IMR-90 (cell line): Measurements from ENCODE around the gene PPM1M. TPM values are rescaled to one million over a fixed set of nuclear protein-coding genes. Genes with fewer than 3 reads are reported as not detected.

Source experiments
- ATAC-seq: fragments of 200-7000 bp; cut with Tn5 transposase; 2 replicates; pipeline ENCODE4 v1.9.1; 2020; ENCODE audit warnings: low read depth, mild to moderate bottlenecking, moderate library complexity
- BruUV-seq: library from RNA; stranded (reverse); fragments of 400-500 nt; replicated peaks from 2 replicates; lab custom pipeline; 2021; lab: Mats Ljungman, UMichigan
- CTCF ChIA-PET: fragments of 300-600 bp; formaldehyde crosslinking; extraction: SDS; loops from one replicate; lab custom pipeline; 2021; ENCODE audit warnings: antibody characterized with exemption; lab: Yijun Ruan, JAX
- POLR2A ChIA-PET: fragments of 300-600 bp; sonication (Branson Sonifier 250); formaldehyde crosslinking; loops from one replicate; lab custom pipeline; 2022; ENCODE audit warnings: antibody characterized with exemption; ENCODE audit not compliant: unreplicated experiment; lab: Charles Lee
- DNase-seq: peaks from one replicate; pipeline ENCODE4 v3.0.0; 2013
- H2AFZ ChIP-seq: replicated peaks from 2 replicates; pipeline ENCODE3; 2013; ENCODE audit warnings: low read length, mild to moderate bottlenecking; ENCODE audit not compliant: poor library complexity
- H2AK5ac ChIP-seq: 2 replicates; pipeline ENCODE4 v1.6.1; 2013; ENCODE audit warnings: low read depth, low read length, inconsistent platforms
- H2AK9ac ChIP-seq: replicated peaks from 2 replicates; pipeline ENCODE3; 2013; ENCODE audit warnings: mild to moderate bottlenecking, low read depth, low read length, moderate library complexity; ENCODE audit not compliant: poor library complexity
- H2BK120ac ChIP-seq: 2 replicates; pipeline ENCODE4 v1.6.1; 2013; ENCODE audit warnings: low read depth, low read length, inconsistent platforms
- H2BK15ac ChIP-seq: 3 replicates; pipeline ENCODE4 v1.6.1; 2013; ENCODE audit warnings: low read depth, low read length, inconsistent platforms
- H2BK20ac ChIP-seq: 2 replicates; pipeline ENCODE4 v1.6.1; 2013; ENCODE audit warnings: low read depth, mild to moderate bottlenecking, inconsistent platforms, low read length, moderate library complexity
- H2BK5ac ChIP-seq: 2 replicates; pipeline ENCODE4 v1.6.1; 2013; ENCODE audit warnings: mild to moderate bottlenecking, low read depth, low read length, inconsistent platforms; ENCODE audit not compliant: poor library complexity, severe bottlenecking
- H3K14ac ChIP-seq: replicated peaks from 2 replicates; pipeline ENCODE4 v1.6.1; 2013; ENCODE audit warnings: low read depth, low read length, inconsistent platforms
- H3K18ac ChIP-seq: 2 replicates; pipeline ENCODE4 v1.6.1; 2013; ENCODE audit warnings: low read depth, low read length, control low read depth
- H3K23ac ChIP-seq: 2 replicates; pipeline ENCODE4 v1.6.1; 2013; ENCODE audit warnings: low read depth, low read length, inconsistent platforms
- H3K27ac ChIP-seq: 2 replicates; pipeline ENCODE4 v1.5.1; 2013; ENCODE audit warnings: mild to moderate bottlenecking, control low read depth, low read length; ENCODE audit not compliant: insufficient read depth
- H3K27me3 ChIP-seq: 2 replicates; pipeline ENCODE4 v1.6.1; 2013; ENCODE audit warnings: low read length; ENCODE audit not compliant: control insufficient read depth, insufficient read depth
- H3K36me3 ChIP-seq: 2 replicates; pipeline ENCODE4 v1.6.1; 2013; ENCODE audit warnings: low read length, mixed read lengths; ENCODE audit not compliant: control insufficient read depth, insufficient read depth
- H3K4ac ChIP-seq: 2 replicates; pipeline ENCODE4 v1.6.1; 2013; ENCODE audit warnings: low read depth, low read length, inconsistent platforms
- H3K4me1 ChIP-seq: 2 replicates; pipeline ENCODE4 v1.6.1; 2013; ENCODE audit warnings: low read length, mixed read lengths; ENCODE audit not compliant: control insufficient read depth, insufficient read depth
- H3K4me2 ChIP-seq: 2 replicates; pipeline ENCODE4 v1.6.1; 2013; ENCODE audit warnings: low read depth, mild to moderate bottlenecking, control low read depth, low read length, moderate library complexity
- H3K4me3 ChIP-seq: 2 replicates; pipeline ENCODE4 v1.5.1; 2013; ENCODE audit warnings: low read depth, mild to moderate bottlenecking, control low read depth, low read length, moderate library complexity; ENCODE audit not compliant: insufficient read depth
- H3K56ac ChIP-seq: 2 replicates; pipeline ENCODE4 v1.6.1; 2013; ENCODE audit warnings: low read length, inconsistent platforms; ENCODE audit not compliant: insufficient read depth; ENCODE audit errors: extremely low read depth
- H3K79me1 ChIP-seq, 2 experiments: 2 replicates each; pipeline ENCODE4 v1.6.1; 2013; ENCODE audit warnings: low read length in 2 of 2, inconsistent platforms in 1 of 2, low read depth in 1 of 2
- H3K9ac ChIP-seq: 2 replicates; pipeline ENCODE4 v1.6.1; 2013; ENCODE audit warnings: low read depth, low read length, control low read depth
- H3K9me1 ChIP-seq: 2 replicates; pipeline ENCODE4 v1.6.1; 2013; ENCODE audit warnings: low read length, inconsistent platforms; ENCODE audit not compliant: insufficient read depth
- H3K9me3 ChIP-seq: 2 replicates; pipeline ENCODE4 v1.6.1; 2013; ENCODE audit warnings: low read length; ENCODE audit not compliant: control insufficient read depth, insufficient read depth
- H4K20me1 ChIP-seq: 2 replicates; pipeline ENCODE4 v1.6.1; 2013; ENCODE audit warnings: low read length, inconsistent platforms; ENCODE audit not compliant: insufficient read depth
- H4K5ac ChIP-seq: 2 replicates; pipeline ENCODE4 v1.6.1; 2013; ENCODE audit warnings: mild to moderate bottlenecking, low read depth, low read length, control low read depth
- H4K8ac ChIP-seq, 2 experiments: 2 replicates each; pipeline ENCODE4 v1.6.1; 2013; ENCODE audit warnings: low read depth in 2 of 2, low read length in 2 of 2, control low read depth in 1 of 2, inconsistent platforms in 1 of 2
- H4K91ac ChIP-seq: 2 replicates; pipeline ENCODE4 v1.6.1; 2013; ENCODE audit warnings: low read depth, low read length, inconsistent platforms; ENCODE audit not compliant: insufficient read depth
- BHLHE40 ChIP-seq: fragments of 150-350 bp; IDR thresholded peaks from 2 replicates; pipeline ENCODE4 v1.6.1; 2016; ENCODE audit warnings: mild to moderate bottlenecking, low read depth, low read length
- CEBPB ChIP-seq: IDR thresholded peaks from 2 replicates; pipeline ENCODE4 v1.6.1; 2012; ENCODE audit warnings: low read depth, low read length, improper control_type of control experiment
- CHD1 ChIP-seq: IDR thresholded peaks from 2 replicates; pipeline ENCODE4 v1.6.1; 2012; ENCODE audit warnings: low read depth, low read length, improper control_type of control experiment
- MAFK ChIP-seq: IDR thresholded peaks from 2 replicates; pipeline ENCODE4 v1.6.1; 2012; ENCODE audit warnings: low read depth, low read length, improper control_type of control experiment
- MXI1 ChIP-seq: IDR thresholded peaks from 2 replicates; pipeline ENCODE4 v1.6.1; 2012; ENCODE audit warnings: low read depth, mild to moderate bottlenecking, low read length, moderate library complexity, borderline replicate concordance
- RAD21 ChIP-seq: IDR thresholded peaks from 2 replicates; pipeline ENCODE4 v1.6.1; 2012; ENCODE audit warnings: low read length, improper control_type of control experiment
- WGBS, 2 experiments: methylation state at CpG; one replicate each; pipeline versions ENCODE4 v1.1.5 to v1.1.7; 2013; ENCODE audit warnings: missing lambda C conversion rate in 2 of 2; ENCODE audit not compliant: insufficient read length in 1 of 2; ENCODE audit errors: extremely low coverage in 2 of 2; 5-methylcytosine and 5-hydroxymethylcytosine counted together
- dilution Hi-C: fragments of 300-500 bp; cut with HindIII; formaldehyde crosslinking; loops from one replicate; pipeline ENCODE4 v1.14.3; 2018; ENCODE audit warnings: low sequenced_read_pairs; ENCODE audit not compliant: unreplicated experiment
- in situ Hi-C: fragments of 300-500 bp; cut with MboI; formaldehyde crosslinking; loops from 3 replicates; pipeline ENCODE4 v1.14.3; 2019; ENCODE audit warnings: low sequenced_read_pairs, inconsistent platforms, mixed read lengths
- intact Hi-C: fragments of 100-400 bp; cut with micrococcal nuclease; formaldehyde crosslinking; loops from 2 replicates; pipeline ENCODE4 v1.10.0; 2022
- polyA plus RNA-seq, 3 experiments: library from polyadenylated mRNA; depleted of rRNA; stranded (reverse); fragments of >200 nt; gene quantifications; 2 replicates each; pipeline ENCODE4 v1.2.3, GENCODE V29; 2012; ENCODE audit warnings: low replicate concordance in 1 of 3
- total RNA-seq: library from RNA; depleted of rRNA; stranded (reverse); fragments of >200 nt; gene quantifications from 2 replicates; pipeline ENCODE4 v1.2.3, GENCODE V29; 2012
- TF ChIP-seq, protein P1 (sequence below): conservative IDR thresholded peaks from 2 replicates; pipeline ENCODE4 v1.5.1; 2012; ENCODE audit warnings: mild to moderate bottlenecking, low read depth, low read length, improper control_type of control experiment

Gene PPM1M
- total and polyA plus RNA-seq, 2 of the 4 experiments (the other 2 are of a cell fraction) = 12.2 to 18.1 TPM

DNA sequence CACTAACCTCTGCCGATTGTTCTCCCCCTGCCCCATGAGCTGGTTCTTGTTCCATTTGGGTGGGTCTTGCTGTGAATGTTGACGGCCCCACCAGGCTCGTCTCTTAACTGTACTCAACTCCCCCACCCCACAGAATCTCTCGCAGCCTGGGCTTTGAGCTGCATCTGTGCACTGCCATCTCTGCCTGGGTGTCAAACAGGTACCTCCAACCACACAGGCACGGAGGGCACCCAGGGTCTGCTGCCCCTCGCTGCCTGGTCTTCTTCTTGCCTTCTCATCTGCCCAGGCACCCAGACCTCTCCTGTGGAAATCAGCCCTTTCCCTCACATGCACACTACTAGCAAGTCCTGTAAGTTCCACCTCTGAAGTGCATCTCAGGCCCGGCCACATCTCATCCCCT is 30.2 kb upstream of the PPM1M start:
- Histone ChIP-seq H2AFZ (no peak overlapping the region), H2AK5ac (no peak overlapping the region), H2AK9ac (peak overlapping the region; percentile 52), H4K5ac (no peak overlapping the region), H3K36me3 (peaks cover 43% of the 10 kb centered on the region), H3K4ac (no peak overlapping the region), H3K79me1 (peaks cover 2 to 13% of the 10 kb centered on the region in 2 experiments; a peak in 1 of 4 replicates), H2BK15ac (no peak overlapping the region), H3K56ac (no peak overlapping the region), H3K27ac (no peak overlapping the region), H3K14ac (no peak overlapping the region), H3K18ac (no peak overlapping the region), H3K23ac (no peak overlapping the region), H3K4me3 (no peak overlapping the region), H3K4me1 (peaks cover 8% of the 10 kb centered on the region), H3K9me1 (peaks cover 16% of the 10 kb centered on the region), H3K4me2 (no peak overlapping the region), H4K8ac (no peak overlapping the region), H2BK120ac (no peak overlapping the region), H4K20me1 (peaks cover 12% of the 10 kb centered on the region), H3K9me3 (no peaks in the 10 kb centered on the region), H4K91ac (no peak overlapping the region), H2BK5ac (no peak overlapping the region), H3K9ac (no peak overlapping the region), H2BK20ac (no peak overlapping the region), H3K27me3 (no peaks in the 10 kb centered on the region)
- POLR2A ChIA-PET = no interaction called here
- WGBS, 2 experiments = 83% methylated on average over 3 of the region's 7 CpGs; no CpG with 5 or more reads in 1 of the 2 experiments
- BruUV-seq = no TSS peak
- DNase-seq (no peak), ATAC-seq (no peak)
- intact Hi-C loops = no loop called here
- in situ Hi-C loops = no loop called here
- TF ChIP-seq MXI1 = no peak
- TF ChIP-seq RAD21 = no peak
- TF ChIP-seq, protein P1, sequence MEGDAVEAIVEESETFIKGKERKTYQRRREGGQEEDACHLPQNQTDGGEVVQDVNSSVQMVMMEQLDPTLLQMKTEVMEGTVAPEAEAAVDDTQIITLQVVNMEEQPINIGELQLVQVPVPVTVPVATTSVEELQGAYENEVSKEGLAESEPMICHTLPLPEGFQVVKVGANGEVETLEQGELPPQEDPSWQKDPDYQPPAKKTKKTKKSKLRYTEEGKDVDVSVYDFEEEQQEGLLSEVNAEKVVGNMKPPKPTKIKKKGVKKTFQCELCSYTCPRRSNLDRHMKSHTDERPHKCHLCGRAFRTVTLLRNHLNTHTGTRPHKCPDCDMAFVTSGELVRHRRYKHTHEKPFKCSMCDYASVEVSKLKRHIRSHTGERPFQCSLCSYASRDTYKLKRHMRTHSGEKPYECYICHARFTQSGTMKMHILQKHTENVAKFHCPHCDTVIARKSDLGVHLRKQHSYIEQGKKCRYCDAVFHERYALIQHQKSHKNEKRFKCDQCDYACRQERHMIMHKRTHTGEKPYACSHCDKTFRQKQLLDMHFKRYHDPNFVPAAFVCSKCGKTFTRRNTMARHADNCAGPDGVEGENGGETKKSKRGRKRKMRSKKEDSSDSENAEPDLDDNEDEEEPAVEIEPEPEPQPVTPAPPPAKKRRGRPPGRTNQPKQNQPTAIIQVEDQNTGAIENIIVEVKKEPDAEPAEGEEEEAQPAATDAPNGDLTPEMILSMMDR = no peak
- no peak for TF ChIP-seq CHD1
- TF ChIP-seq CEBPB = no peak
- TF ChIP-seq MAFK = no peak
- no peak for TF ChIP-seq BHLHE40
- CTCF ChIA-PET = no interaction called here
- dilution Hi-C loops = no loop called here
